T follicular helper cell (primary cell): ENCODE results near the gene PSMB4.

ENCODE experiments used
- DNase-seq: peaks from one replicate; pipeline ENCODE4 v3.0.0-alpha.2; 2020; ENCODE audit warnings: low read depth

PSMB4 gene

DNA sequence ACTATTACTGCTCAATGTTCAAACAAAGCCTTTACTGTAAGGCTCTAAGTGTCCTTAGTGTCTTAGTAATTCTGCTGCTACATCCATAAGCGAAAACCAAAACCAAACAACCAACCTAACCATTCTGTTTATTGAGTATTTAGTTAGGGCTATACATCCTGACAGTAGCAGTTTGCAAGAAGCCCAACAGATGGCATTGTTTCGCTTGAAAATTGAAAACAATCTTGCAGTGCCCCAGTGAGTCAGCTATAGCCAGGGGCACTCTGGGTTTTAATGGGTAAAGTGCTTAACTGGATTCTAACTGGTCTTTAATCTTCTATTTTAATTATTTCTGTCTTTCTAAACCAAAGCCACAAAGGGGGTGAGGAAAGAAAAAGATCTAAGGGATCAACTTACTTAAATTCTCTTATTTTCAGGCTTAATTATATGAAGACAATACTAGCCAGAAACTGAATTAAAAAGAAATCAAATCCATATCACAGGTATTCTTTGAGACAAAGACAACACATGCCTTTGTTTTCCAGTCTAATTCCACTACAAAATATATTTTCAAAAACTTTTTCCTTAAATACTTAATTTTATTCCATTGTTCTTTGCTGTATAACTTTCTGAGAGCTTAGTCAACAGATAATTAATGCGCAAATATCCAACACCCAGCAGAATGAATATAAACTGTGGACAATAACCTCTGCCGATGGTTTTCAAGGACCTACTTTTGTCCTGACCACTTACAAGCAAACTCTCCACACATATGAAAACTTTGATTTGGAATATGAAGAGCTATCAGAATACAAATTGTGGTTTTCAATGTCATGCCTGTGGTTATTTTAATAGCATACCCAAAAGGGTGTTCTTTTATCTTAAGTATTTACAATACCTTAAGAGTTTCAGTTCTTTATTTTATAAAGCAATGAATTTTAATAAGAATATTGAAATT is 44.7 kb downstream of the PSMB4 start:
- peak; percentile 58 for DNase-seq

DNA sequence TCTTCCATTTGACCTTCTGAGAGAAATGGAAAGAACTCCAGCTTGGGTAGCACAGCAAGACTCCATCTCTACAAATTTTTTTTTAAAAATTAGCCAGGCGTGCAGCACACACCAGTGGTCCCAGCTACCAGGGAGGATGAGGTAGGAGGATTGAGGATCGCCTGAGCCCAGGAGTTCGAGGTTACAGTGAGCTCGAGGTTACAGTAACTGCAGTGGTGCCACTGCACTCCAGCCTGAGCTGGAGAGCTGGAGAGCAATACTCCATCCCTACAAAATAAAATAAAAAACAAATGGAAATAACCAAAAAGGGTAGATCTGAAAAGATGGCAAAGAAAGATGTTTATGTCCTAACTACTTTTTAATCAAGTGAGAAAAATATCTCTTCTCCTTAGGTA is 45.4 kb downstream of the PSMB4 start:
- DNase-seq, result no peak

DNA sequence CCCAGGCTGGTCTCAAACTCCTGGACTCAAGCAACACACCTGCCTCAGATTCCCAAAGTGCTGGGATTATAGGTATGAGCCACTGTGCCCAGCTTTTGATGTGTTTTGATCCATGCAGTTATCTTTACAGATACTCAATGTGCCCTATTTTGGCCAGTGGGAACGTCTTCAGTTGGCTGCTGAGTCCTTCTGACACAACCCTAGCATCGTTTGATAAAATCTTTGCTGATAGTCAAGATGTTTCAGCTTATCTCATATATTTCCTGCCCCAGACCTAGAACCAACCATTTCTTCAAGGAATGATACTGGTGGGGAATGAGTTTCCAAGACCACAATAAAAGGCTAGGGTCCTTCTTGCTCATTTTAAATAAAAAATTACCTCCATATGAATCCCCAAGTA is 48.3 kb downstream of the PSMB4 start:
- no peak for DNase-seq
